Measurements from ENCODE around the gene DET1. TPM values are rescaled to one million over a fixed set of nuclear protein-coding genes. Genes with fewer than 3 reads are reported as not detected.
A peak's percentile ranks its signal among the peaks of the same experiment; 100 is the strongest.

DET1 gene
- total RNA-seq, 1 experiment from 2014 or later: 6.6 TPM

GRCh38 chr15:88479169-88479568, 67.3 kb downstream of the DET1 start:
- Histone ChIP-seq H3K27me3 (ENCODE audit: insufficient read depth, low read length) (no peaks in the 10 kb centered on the region), H3K23ac (ENCODE audit: insufficient read length, low read depth, low read length) (no peak overlapping the region), H4K20me1 (ENCODE audit: control insufficient read depth, insufficient read depth, insufficient read length) (no peaks in the 10 kb centered on the region), H2BK20ac (ENCODE audit: low read depth, low read length, poor library complexity, severe bottlenecking) (no peak overlapping the region), H3K9me3 (ENCODE audit: control insufficient read depth, low read depth, low read length) (no peaks in the 10 kb centered on the region), H3K4me2 (ENCODE audit: insufficient read depth, insufficient read length, low read length) (no peak overlapping the region), H4K5ac (ENCODE audit: insufficient read length, low read depth, low read length) (no peak overlapping the region), H3K14ac (ENCODE audit: insufficient read depth, low read length) (no peak overlapping the region), H3K79me1 (ENCODE audit: insufficient read depth, low read depth, low read length, poor library complexity, severe bottlenecking) (no peaks in the 10 kb centered on the region), H3K4ac (ENCODE audit: low read depth, low read length) (no peak overlapping the region), H2BK120ac (ENCODE audit: low read depth, low read length, poor library complexity, severe bottlenecking) (no peak overlapping the region), H3K23me2 (ENCODE audit: insufficient read length, low read depth, low read length, poor library complexity, severe bottlenecking) (no peaks in the 10 kb centered on the region), H2AFZ (ENCODE audit: low read length) (no peak overlapping the region), H3K56ac (ENCODE audit: insufficient read length, low read depth, low read length) (no peak overlapping the region), H3T11ph (ENCODE audit: low read length) (no peak overlapping the region), H4K8ac (replicated peaks; ENCODE audit: insufficient read length, low read depth, low read length) (no peak overlapping the region), H3K18ac (ENCODE audit: insufficient read length, low read depth, low read length) (no peak overlapping the region), H2AK5ac (ENCODE audit: insufficient read length, low read length) (no peak overlapping the region), H2BK15ac (ENCODE audit: low read depth, low read length) (no peak overlapping the region), H3K79me2 (ENCODE audit: insufficient read depth, low read length) (no peaks in the 10 kb centered on the region), H3K9ac (ENCODE audit: extremely low read depth, insufficient read length, low read length) (no peak overlapping the region), H2BK5ac (ENCODE audit: insufficient read length, low read length) (no peak overlapping the region), H2BK12ac (ENCODE audit: insufficient read length, low read depth, low read length) (no peak overlapping the region), H3K4me1 (ENCODE audit: insufficient read depth, low read length) (no peaks in the 10 kb centered on the region), H3K27ac (ENCODE audit: insufficient read length, low read depth, low read length) (no peak overlapping the region), H4K91ac (ENCODE audit: insufficient read length, low read depth, low read length) (no peak overlapping the region)
- Mint-ChIP-seq H3K4me3 (no peak overlapping the region), H3K4me1 (peaks cover 29 to 31% of the 10 kb centered on the region in 2 experiments), H3K27ac (no peak overlapping the region), H3K9me3 (no peaks in the 10 kb centered on the region), H3K27me3 (ENCODE audit: low read depth) (peaks cover 24% of the 10 kb centered on the region), H3K36me3 (ENCODE audit: insufficient read depth in 1 of 3, low read depth in 3 of 3) (peaks cover 8 to 34% (median 16%) of the 10 kb centered on the region in 3 experiments)
- no CpG with 5 or more reads among the region's 3 CpGs for WGBS (ENCODE audit: extremely low coverage, insufficient read length, low lambda C conversion rate)
- TF ChIP-seq, protein P1, sequence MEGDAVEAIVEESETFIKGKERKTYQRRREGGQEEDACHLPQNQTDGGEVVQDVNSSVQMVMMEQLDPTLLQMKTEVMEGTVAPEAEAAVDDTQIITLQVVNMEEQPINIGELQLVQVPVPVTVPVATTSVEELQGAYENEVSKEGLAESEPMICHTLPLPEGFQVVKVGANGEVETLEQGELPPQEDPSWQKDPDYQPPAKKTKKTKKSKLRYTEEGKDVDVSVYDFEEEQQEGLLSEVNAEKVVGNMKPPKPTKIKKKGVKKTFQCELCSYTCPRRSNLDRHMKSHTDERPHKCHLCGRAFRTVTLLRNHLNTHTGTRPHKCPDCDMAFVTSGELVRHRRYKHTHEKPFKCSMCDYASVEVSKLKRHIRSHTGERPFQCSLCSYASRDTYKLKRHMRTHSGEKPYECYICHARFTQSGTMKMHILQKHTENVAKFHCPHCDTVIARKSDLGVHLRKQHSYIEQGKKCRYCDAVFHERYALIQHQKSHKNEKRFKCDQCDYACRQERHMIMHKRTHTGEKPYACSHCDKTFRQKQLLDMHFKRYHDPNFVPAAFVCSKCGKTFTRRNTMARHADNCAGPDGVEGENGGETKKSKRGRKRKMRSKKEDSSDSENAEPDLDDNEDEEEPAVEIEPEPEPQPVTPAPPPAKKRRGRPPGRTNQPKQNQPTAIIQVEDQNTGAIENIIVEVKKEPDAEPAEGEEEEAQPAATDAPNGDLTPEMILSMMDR (conservative IDR thresholded peaks at IDR 0.05): peak; percentile 35
- DNase-seq: no peak

All from H9 (cell line).